Fibroblast of villous mesenchyme (primary cell): ENCODE measurements around the gene PGLYRP4. TPM values are rescaled to one million over a fixed set of nuclear protein-coding genes. Genes with fewer than 3 reads are reported as not detected.

ENCODE experiments used
- DNase-seq: peaks from one replicate; pipeline ENCODE4 v3.0.0-alpha.2; 2010; ENCODE audit warnings: low read depth
- H3K4me3 ChIP-seq: 2 replicates; pipeline ENCODE4 v1.5.1; 2011; ENCODE audit warnings: low read depth, mild to moderate bottlenecking, low read length
- small RNA-seq: library from RNA; depleted of rRNA; stranded (forward); fragments of <200 nt; gene quantifications from one replicate; pipeline ENCODE3, GENCODE V24; 2012
- total RNA-seq: library from RNA; depleted of rRNA; stranded (reverse); fragments of >200 nt; gene quantifications from 2 replicates; pipeline ENCODE4 v1.2.3, GENCODE V29; 2012
- TF ChIP-seq, protein P1 (sequence below): IDR thresholded peaks from 2 replicates; pipeline ENCODE4 v1.5.1; 2012; ENCODE audit warnings: low read depth, mild to moderate bottlenecking, low read length; ENCODE audit not compliant: insufficient read depth

The PGLYRP4 gene
- total RNA-seq, 1 donor: not detected

DNA sequence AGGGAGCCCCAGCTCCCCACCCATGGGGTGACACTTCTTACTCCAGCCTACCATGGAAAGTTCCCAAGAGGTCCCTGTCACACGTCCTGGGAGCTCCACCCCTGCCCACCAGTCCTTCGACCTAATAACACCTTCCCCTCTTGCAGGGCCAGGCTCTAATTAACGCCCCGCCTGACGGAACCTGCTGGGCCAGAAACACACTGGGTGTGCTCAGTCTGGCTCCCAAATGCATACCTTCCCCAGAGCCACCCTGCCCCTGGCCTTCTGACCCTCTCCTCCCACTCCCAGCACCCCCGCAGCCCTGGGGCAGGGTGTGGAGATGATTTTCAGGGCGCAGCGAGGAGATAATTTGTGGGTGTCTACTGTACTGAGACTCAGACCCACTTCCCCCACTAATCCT lies 56.5 kb downstream of the PGLYRP4 start:
- TF ChIP-seq, protein P1, sequence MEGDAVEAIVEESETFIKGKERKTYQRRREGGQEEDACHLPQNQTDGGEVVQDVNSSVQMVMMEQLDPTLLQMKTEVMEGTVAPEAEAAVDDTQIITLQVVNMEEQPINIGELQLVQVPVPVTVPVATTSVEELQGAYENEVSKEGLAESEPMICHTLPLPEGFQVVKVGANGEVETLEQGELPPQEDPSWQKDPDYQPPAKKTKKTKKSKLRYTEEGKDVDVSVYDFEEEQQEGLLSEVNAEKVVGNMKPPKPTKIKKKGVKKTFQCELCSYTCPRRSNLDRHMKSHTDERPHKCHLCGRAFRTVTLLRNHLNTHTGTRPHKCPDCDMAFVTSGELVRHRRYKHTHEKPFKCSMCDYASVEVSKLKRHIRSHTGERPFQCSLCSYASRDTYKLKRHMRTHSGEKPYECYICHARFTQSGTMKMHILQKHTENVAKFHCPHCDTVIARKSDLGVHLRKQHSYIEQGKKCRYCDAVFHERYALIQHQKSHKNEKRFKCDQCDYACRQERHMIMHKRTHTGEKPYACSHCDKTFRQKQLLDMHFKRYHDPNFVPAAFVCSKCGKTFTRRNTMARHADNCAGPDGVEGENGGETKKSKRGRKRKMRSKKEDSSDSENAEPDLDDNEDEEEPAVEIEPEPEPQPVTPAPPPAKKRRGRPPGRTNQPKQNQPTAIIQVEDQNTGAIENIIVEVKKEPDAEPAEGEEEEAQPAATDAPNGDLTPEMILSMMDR: no peak
- no peak for DNase-seq

DNA sequence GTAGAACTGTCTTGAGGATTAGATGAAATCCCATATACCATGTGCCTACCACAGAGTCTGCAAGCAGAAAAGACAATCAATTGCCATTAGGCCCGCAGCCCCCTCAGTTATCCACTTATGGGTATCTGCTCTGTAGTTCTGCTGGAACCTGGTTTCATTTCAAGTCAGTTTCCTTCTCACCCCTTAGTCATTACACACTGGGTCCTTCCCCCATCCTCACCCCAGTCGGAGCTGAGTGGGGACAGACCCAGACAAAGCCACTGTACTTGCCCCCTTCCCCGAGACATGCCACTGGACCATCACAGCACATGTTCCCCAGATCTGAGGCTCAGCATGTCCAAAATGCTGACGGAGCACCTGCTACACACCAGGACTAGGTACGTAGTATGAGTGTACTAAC lies 57.1 kb downstream of the PGLYRP4 start:
- no peak for DNase-seq
- H3K4me3 ChIP-seq: no peak overlapping the region
- TF ChIP-seq, protein P1: no peak

More for the DNA sequence above, 56.5 kb downstream of the PGLYRP4 start:
- H3K4me3 ChIP-seq: no peak overlapping the region

DNA sequence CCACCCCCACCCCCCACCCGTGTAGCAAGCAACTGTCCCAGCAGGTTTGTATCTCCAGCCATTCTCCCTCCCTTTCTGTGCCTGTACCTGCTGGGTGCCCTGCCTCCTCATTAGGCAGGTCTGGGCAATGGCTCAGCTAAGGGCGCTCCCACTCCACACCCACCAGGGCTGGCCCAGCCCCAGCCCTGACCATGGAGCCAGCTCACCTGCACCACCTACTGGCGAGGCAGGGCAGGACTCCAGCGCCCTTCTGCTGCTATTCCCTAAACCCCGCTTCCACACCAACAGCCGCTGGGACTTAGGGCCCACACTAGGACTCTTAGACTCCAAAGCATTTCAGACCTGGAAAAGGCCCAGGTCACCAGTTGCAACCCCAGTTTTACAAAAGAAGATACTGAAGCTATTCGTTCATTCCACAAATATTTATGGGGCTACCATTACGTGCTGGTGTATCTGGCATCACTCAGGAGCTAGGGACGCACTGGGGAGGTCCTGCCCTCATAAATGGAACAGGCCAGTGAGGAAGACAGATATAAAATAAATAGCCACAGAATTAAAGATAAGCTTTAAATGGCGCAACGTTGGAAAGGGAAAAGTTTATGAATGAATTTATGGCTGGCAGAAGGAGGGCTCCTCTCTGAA lies 59.9 kb downstream of the PGLYRP4 start:
- H3K4me3 ChIP-seq: no peak overlapping the region
- no peak for DNase-seq
- TF ChIP-seq, protein P1: peak; percentile 57

Small RNA genes lying within 50 kb of the gene (small RNA-seq; reads per million reads assigned to genes)
- not detected for gene RNU6-160P
- gene S100A15A: not detected

Other genes starting within 250 kb of the PGLYRP4 start
- not detected in 2 replicates for gene SPRR2F, start 235.3 kb downstream of the PGLYRP4 start, total RNA-seq
- gene SPRR2G, start 198.0 kb downstream of the PGLYRP4 start, total RNA-seq: not detected in 2 replicates
- gene LELP1, start 145.4 kb downstream of the PGLYRP4 start, total RNA-seq: not detected in 2 replicates
- under 0.01 TPM in 1 of 2 replicates, not detected in the other for gene PRR9, start 131.3 kb downstream of the PGLYRP4 start, total RNA-seq
- gene LORICRIN, start 89.2 kb downstream of the PGLYRP4 start, total RNA-seq: not detected in 2 replicates
- gene PGLYRP3, start 35.9 kb downstream of the PGLYRP4 start, total RNA-seq: not detected in 2 replicates
- gene S100A9, start 9.0 kb upstream of the PGLYRP4 start, total RNA-seq: not detected in 2 replicates
- gene S100A12, start 26.8 kb upstream of the PGLYRP4 start, total RNA-seq: not detected in 2 replicates
- not detected in 2 replicates for gene S100A8, start 42.2 kb upstream of the PGLYRP4 start, total RNA-seq
- gene S100A7A, start 67.7 kb upstream of the PGLYRP4 start, total RNA-seq: not detected in 2 replicates
- not detected in 2 replicates for gene S100A7, start 111.8 kb upstream of the PGLYRP4 start, total RNA-seq
- 1,018 and 1,040 TPM in 2 replicates for gene S100A6, start 187.2 kb upstream of the PGLYRP4 start, total RNA-seq
- gene S100A5, start 192.1 kb upstream of the PGLYRP4 start, total RNA-seq: 0.32 TPM in 1 of 2 replicates, not detected in the other
- gene S100A4, start 197.0 kb upstream of the PGLYRP4 start, total RNA-seq: 165 and 507 TPM in 2 replicates
- gene S100A3, start 200.4 kb upstream of the PGLYRP4 start, total RNA-seq: 18.0 and 20.3 TPM in 2 replicates
- 0.97 and 2.2 TPM in 2 replicates for gene S100A2, start 217.0 kb upstream of the PGLYRP4 start, total RNA-seq